Hypothalamus (tissue), 51 donors: ENCODE results near the gene SMIM38.

Source experiments
- DNase-seq, 51 donors: peaks; one replicate each; lab custom pipeline; 2025; lab: John Stamatoyannopoulos, UW

The SMIM38 gene

DNA sequence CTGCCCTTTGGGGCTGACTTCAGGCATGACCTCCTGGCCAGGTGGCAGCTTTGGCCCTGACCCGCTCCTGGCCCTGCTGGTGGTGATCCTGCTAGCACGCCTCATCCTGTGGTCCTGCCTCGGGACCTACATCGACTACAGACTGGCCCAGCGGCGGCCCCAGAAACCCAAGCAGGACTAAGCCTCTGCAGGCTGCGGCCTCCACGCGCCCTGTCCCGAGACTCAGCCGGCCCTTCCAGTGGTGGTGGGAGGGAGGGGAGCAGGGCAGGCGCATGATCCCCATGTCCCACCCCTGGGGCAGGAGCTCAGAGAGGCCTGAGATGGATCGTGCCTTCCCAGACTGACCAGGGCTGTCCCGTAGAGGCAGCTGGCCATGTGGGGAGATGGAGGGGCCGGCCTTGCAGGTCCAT lies 2.1 kb downstream of the SMIM38 start:
- DNase-seq, result no peak

DNA sequence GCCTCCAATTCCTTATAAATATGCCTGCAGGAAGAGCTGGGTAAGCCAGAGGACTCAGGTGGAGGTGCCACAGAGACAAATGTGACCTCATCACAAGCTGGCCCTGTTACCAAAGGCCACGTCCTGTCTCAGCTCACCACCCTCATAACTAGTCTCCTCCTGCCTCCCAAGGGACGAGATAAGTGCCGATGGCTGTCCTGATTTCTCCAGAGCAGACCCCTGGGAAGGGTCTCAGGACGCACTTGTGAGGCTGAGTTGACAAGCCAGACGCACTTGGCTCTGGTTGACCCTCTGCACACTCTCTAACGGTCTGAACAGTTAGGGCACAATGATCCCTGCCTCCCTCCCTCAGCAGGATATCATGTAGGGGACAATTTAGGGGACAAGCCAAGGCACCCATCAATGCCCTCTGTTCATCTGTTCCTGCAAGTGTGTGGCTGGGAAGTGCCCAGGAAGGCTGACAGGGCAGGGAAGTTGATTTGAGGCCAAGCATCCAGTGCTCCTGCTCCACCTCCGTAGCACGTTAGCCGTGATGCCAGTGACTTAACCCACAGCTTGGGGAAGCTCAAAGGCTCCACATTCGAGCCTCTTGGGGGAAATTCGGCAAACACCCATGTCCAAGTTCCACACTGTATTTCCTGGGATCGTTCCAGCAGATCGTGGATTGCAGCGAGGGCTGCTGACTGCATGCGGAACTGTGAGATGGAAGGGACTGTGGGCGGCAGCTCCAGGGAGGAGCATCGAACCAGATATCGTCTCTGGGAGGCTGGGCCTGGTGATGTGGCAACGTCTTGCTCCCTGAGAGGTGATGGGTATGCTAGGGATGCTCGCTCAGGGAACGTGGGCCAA lies 2.8 kb downstream of the SMIM38 start:
- peak in 1 of 51 donors; percentile 13 for DNase-seq

- no peak for DNase-seq
These were observed 3.6 kb downstream of the SMIM38 start for GRCh38 chr11:69159150-69159852.

- no peak for DNase-seq
These were observed 4.8 kb downstream of the SMIM38 start for GRCh38 chr11:69160296-69161116.

GRCh38 chr11:69161117-69161407 lies 5.3 kb downstream of the SMIM38 start:
- no peak for DNase-seq

GRCh38 chr11:69162505-69162904 lies 6.8 kb downstream of the SMIM38 start:
- no peak for DNase-seq

DNA sequence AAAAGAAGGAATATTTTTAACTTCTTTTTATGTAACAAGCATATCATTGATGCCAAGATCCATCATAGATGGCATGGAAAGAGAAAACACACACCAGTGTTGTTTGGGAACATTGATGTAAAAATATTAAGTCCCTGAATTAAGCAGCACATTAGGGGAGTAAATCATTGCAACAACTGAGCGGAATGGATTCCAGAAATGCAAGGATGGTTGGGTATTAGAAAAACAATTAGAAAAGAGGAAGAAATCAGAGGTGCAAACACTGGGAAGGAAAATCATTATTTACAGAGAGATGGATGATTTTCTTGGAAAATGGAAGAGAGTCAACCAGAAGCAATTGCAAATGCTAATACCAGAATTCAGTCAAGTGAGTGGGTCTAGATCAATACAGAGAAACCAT lies 8.1 kb downstream of the SMIM38 start:
- no peak for DNase-seq

GRCh38 chr11:69164824-69165223 lies 9.1 kb downstream of the SMIM38 start:
- DNase-seq, result no peak

DNA sequence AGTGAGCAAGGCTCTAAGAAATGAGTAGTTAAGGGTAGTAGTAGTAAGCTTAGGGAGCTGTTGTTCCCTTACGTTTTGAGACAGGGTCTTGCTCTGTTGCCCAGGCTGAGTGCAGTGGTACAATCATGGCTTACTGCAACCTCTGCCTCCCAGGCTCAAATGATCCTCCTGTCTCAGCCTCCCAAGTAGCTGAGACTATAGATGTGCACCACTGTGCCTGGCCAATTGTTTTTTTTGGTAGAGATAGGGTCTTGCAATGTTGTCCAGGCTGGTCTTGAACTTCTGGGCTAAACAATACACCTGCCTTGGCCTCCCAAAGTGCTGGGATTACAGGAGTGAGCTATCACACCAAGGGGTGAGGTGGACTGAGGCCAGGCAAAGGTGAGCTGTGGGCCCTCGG lies 10.0 kb downstream of the SMIM38 start:
- DNase-seq, result no peak

GRCh38 chr11:69166218-69167115 lies 10.7 kb downstream of the SMIM38 start:
- DNase-seq, result peak in 1 of 51 donors; percentile 5

DNA sequence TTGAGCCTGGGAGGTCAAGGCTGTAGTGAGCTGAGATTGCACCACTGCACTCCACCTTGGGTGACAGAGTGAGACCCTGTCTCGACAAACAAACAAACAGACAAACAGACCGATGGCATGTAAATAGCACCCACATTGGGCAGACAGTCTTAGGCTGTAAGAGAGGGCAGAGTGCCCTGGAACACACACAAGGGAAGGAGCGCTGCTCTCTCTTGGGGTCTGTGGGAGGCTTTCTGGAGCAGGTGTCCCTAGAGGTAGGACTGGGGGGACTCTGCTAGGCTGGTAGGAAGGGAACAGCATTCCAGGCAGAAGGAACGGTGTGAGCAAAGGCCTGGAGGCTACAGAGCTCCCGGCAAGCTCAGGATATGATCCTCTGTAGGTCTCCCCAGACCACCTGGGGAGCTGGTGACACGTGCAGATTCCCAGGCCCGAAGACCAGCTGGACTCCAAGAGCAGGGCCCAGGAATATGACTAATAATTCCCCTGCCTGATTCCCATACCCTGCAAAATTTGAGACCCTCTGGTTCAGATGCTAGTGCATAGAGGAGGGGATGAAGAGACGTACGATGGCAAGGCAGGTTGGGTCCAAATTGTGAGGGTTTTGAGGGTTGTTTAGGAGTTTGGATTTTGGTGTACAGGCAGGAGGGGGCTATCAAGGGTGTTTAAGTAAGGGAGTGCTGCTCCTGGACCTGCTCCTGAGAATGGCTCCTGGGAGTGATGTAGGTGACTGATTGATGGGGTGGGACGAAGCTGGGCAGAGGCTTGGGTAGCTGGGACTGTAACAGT lies 11.6 kb downstream of the SMIM38 start:
- DNase-seq, result no peak

GRCh38 chr11:69167916-69168691 lies 12.4 kb downstream of the SMIM38 start:
- DNase-seq, result no peak

GRCh38 chr11:69169479-69169878 lies 13.7 kb downstream of the SMIM38 start:
- no peak for DNase-seq

DNA sequence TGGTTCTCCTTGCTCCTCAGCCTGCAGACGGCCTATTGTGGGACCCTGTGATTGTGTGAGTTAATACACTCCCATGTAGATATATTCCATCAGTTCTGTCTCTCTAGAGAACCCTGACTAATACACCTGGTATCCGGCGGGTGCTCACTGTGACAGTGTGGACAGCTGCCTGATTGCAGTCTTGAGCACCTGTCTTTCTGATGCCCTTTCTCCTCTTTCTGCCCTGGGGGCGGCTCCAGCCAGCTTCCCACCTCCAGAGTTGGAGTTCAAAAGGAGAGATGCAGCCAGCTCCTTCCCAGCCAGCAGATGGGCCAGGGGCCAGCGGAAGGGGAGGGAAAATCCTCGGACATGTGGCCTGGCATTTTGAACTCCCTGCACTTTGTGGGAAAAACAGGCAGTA lies 15.0 kb downstream of the SMIM38 start:
- DNase-seq, result no peak

DNA sequence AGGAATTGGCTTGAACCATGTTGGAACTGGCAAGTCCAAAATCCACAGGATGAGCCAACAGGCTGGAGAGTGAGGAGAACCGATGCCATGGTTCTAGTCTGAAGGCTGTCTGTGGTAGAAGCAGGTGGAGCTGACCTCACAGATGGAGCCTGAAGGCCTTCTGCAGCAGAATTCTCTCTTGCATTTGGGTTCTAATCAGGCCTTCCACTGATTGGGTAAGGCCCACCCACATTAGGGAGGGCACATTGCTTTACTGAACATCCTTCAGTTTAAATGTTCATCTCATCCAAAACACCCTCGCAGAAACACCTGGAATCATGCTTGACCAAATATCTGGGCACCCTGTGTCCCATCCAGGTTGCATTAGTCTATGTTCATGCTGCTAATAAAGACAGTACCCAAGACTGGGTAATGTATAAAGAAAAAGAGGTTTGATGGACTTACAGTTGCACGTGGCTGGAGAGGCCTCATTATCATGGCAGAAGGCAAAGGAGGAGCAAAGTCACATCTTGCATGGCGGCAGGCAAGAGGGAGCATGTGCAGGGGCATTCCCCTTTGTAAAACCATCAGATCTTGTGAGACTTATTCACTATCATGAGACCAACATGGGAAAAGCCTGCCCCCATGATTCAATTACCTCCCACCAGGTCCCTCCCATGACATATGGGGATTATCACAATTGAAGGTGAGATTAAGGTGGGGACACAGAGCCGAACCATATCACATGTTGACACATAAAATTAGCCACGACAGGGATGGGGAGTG lies 15.9 kb downstream of the SMIM38 start:
- no peak for DNase-seq

GRCh38 chr11:69172674-69173073 lies 16.9 kb downstream of the SMIM38 start:
- no peak for DNase-seq

- no peak for DNase-seq
These were observed 17.6 kb downstream of the SMIM38 start for GRCh38 chr11:69173331-69173730.
